ENCODE data around the gene RHOA.

- TF ChIP-seq CTCF (IDR thresholded peaks at IDR 0.05) (no peak), POLR2A (IDR thresholded peaks at IDR 0.05; ENCODE audit: low read depth) (no peak), POLR2AphosphoS5 (IDR thresholded peaks at IDR 0.05) (no peak)
Measured at GRCh38 chr3:49385617-49386016, 26.2 kb downstream of the RHOA start.
